Activated B cell treated with CpG ODN at 0.5 μM for 24 hours (primary cell): Measurements from ENCODE around the gene NELFCD. TPM values are rescaled to one million over a fixed set of nuclear protein-coding genes. Genes with fewer than 3 reads are reported as not detected.

ENCODE experiments used
- ATAC-seq: fragments of 200-7000 bp; cut with Tn5 transposase; one replicate; pipeline ENCODE4 v1.10.0; 2021; ENCODE audit warnings: low read depth, mild to moderate bottlenecking, moderate library complexity
- CTCF ChIA-PET: fragments of 350-600 bp; sonication (Branson Sonifier 250); formaldehyde crosslinking; loops from one replicate; lab custom pipeline; 2021; ENCODE audit warnings: antibody characterized with exemption; lab: Charles Lee
- POLR2A ChIA-PET: fragments of 350-600 bp; sonication (Branson Sonifier 250); formaldehyde crosslinking; loops from one replicate; lab custom pipeline; 2021; ENCODE audit warnings: antibody characterized with exemption; lab: Charles Lee
- DNase-seq: peaks from one replicate; pipeline ENCODE4 v3.0.0; 2022
- H3K27ac Mint-ChIP-seq: one replicate; pipeline ENCODE4 v1.8.0; 2020; ENCODE audit warnings: mixed read lengths
- H3K27me3 Mint-ChIP-seq: one replicate; pipeline ENCODE4 v1.8.0; 2021; ENCODE audit warnings: mixed read lengths
- H3K36me3 Mint-ChIP-seq: one replicate; pipeline ENCODE4 v1.8.0; 2021; ENCODE audit warnings: low read depth, mixed read lengths
- H3K4me1 Mint-ChIP-seq: one replicate; pipeline ENCODE4 v1.8.0; 2021; ENCODE audit warnings: mixed read lengths
- H3K4me3 Mint-ChIP-seq: one replicate; pipeline ENCODE4 v1.8.0; 2020; ENCODE audit warnings: mild to moderate bottlenecking, mixed read lengths
- H3K9me3 Mint-ChIP-seq: one replicate; pipeline ENCODE4 v1.8.0; 2020; ENCODE audit warnings: mixed read lengths
- CTCF ChIP-seq: fragments of 200-600 bp; IDR thresholded peaks from one replicate; pipeline ENCODE4 v1.8.0; 2022; ENCODE audit warnings: antibody characterized with exemption, mild to moderate bottlenecking
- intact Hi-C: fragments of 100-400 bp; cut with micrococcal nuclease; formaldehyde crosslinking; loops from one replicate; pipeline ENCODE4 v1.15.1; 2024
- total RNA-seq: library from RNA; stranded (reverse); gene quantifications from 2 replicates; pipeline ENCODE4 v1.2.3, GENCODE V29; 2022

NELFCD gene
- total RNA-seq, 1 donor from 2014 or later, result 107 TPM

- no peak for TF ChIP-seq CTCF
- ChIA-PET POLR2A (interaction anchor here (0.5 to 5.7 kb wide), 2 partner anchors 19 to 75 kb away, joined by 3 to 51 read pairs; partner anchors contain the start of gene ATP5F1E), CTCF (no interaction called here)
- Mint-ChIP-seq H3K27ac (no peak overlapping the region), H3K9me3 (no peaks in the 10 kb centered on the region), H3K4me1 (peaks cover 47% of the 10 kb centered on the region), H3K36me3 (no peaks in the 10 kb centered on the region), H3K4me3 (no peak overlapping the region), H3K27me3 (no peaks in the 10 kb centered on the region)
- ATAC-seq, result no peak
- intact Hi-C loops, result no loop called here
- no peak for DNase-seq
These were observed 33.0 kb downstream of the NELFCD start for GRCh38 chr20:59013959-59014608.

- Mint-ChIP-seq H3K9me3 (no peaks in the 10 kb centered on the region), H3K4me1 (peaks cover 44% of the 10 kb centered on the region), H3K36me3 (no peaks in the 10 kb centered on the region), H3K27ac (no peak overlapping the region), H3K4me3 (no peak overlapping the region), H3K27me3 (no peaks in the 10 kb centered on the region)
- no peak for ATAC-seq
- ChIA-PET POLR2A (interaction anchor here (0.5 to 5.7 kb wide), 2 partner anchors 18 to 74 kb away, joined by 3 to 51 read pairs; partner anchors contain the start of gene ATP5F1E), CTCF (no interaction called here)
- TF ChIP-seq CTCF, result no peak
- intact Hi-C loops, result no loop called here
- no peak for DNase-seq
These were observed 33.8 kb downstream of the NELFCD start for GRCh38 chr20:59014680-59015389.

DNA sequence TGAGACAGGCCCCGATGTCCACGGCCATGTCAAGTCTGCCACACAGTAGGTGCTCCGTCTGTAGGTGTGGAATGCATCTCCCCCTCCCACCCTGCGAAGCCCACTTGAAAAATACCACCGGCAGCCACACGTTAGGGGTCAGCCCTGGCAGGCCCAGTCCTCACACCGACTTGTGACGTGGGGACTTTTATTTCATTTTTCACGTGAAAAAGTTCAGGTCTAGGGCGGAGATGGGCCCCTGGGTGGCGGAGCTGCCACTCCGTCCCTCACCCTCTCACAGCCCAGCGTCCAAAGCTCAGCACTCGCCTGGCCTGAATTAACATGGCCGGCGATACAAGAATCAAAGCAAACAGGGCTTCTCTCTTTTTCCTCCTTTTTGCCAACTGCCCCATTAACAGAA lies 34.4 kb downstream of the NELFCD start:
- intact Hi-C loops, result no loop called here
- Mint-ChIP-seq H3K4me3 (no peak overlapping the region), H3K27ac (no peak overlapping the region), H3K27me3 (no peaks in the 10 kb centered on the region), H3K36me3 (no peaks in the 10 kb centered on the region), H3K9me3 (no peaks in the 10 kb centered on the region), H3K4me1 (peaks cover 41% of the 10 kb centered on the region)
- TF ChIP-seq CTCF, result no peak
- ATAC-seq (no peak), DNase-seq (no peak)
- ChIA-PET CTCF (interaction anchor here (1.5 kb wide), 1 partner anchor 16 kb away, joined by 5 read pairs; the partner anchor contains the start of gene ATP5F1E), POLR2A (interaction anchor here (4.8 to 5.7 kb wide), 2 partner anchors 10 to 17 kb away, joined by 22 to 51 read pairs; partner anchors contain the start of gene ATP5F1E)

GRCh38 chr20:59015812-59016711 lies 35.0 kb downstream of the NELFCD start:
- intact Hi-C loops, result loop anchor here (1.0 kb wide), 1 partner anchor 8 kb away; no protein-coding TSS in a partner anchor
- Mint-ChIP-seq H3K4me1 (peaks cover 40% of the 10 kb centered on the region), H3K9me3 (no peaks in the 10 kb centered on the region), H3K27ac (peak overlapping the region; percentile 87), H3K4me3 (peak overlapping the region; percentile 72), H3K27me3 (no peaks in the 10 kb centered on the region), H3K36me3 (peaks cover 3% of the 10 kb centered on the region)
- ATAC-seq (peak; percentile 26), DNase-seq (no peak)
- TF ChIP-seq CTCF, result no peak
- ChIA-PET POLR2A (interaction anchor here (1.0 to 5.7 kb wide), 4 partner anchors 8 to 126 kb away, joined by 3 to 51 read pairs (median 20); partner anchors contain the start of gene ATP5F1E), CTCF (interaction anchor here (1.5 kb wide), 1 partner anchor 16 kb away, joined by 5 read pairs; the partner anchor contains the start of gene ATP5F1E)
